Measurements from ENCODE around the gene ANXA6. TPM values are rescaled to one million over a fixed set of nuclear protein-coding genes. Genes with fewer than 3 reads are reported as not detected.
A peak's percentile ranks its signal among the peaks of the same experiment; 100 is the strongest.

The ANXA6 gene
- total and polyA plus RNA-seq, 2 of the 4 experiments (the other 2 are of a cell fraction), result 355 to 610 TPM

- H3K4me2 ChIP-seq (ENCODE audit: low read depth, low read length), result peak overlapping the region; percentile 73
Measured at GRCh38 chr5:151173711-151174611, 16.4 kb upstream of the ANXA6 start.

More at GRCh38 chr5:151173711-151174611, 16.4 kb upstream of the ANXA6 start:
- Histone ChIP-seq H4K8ac (ENCODE audit: low read depth in 2 of 2, low read length in 2 of 2) (no peak overlapping the region), H2AFZ (replicated peaks; ENCODE audit: low read length, poor library complexity) (peak overlapping the region; percentile 39), H4K5ac (ENCODE audit: low read depth, low read length) (no peak overlapping the region), H3K36me3 (ENCODE audit: control insufficient read depth, insufficient read depth, low read length) (no peaks in the 10 kb centered on the region), H3K14ac (replicated peaks; ENCODE audit: low read depth, low read length) (no peak overlapping the region), H3K4me1 (ENCODE audit: control insufficient read depth, insufficient read depth, low read length) (no peaks in the 10 kb centered on the region), H3K79me1 (ENCODE audit: low read depth in 1 of 2, low read length in 2 of 2) (no peaks in the 10 kb centered on the region), H3K18ac (ENCODE audit: low read depth, low read length) (no peak overlapping the region), H3K4ac (ENCODE audit: low read depth, low read length) (no peak overlapping the region), H3K56ac (ENCODE audit: extremely low read depth, insufficient read depth, low read length) (no peak overlapping the region), H3K4me3 (ENCODE audit: insufficient read depth, low read depth, low read length) (peak overlapping the region; percentile 23; the same call in 1 of the 2 replicates), H4K91ac (ENCODE audit: insufficient read depth, low read depth, low read length) (no peak overlapping the region), H2BK15ac (ENCODE audit: low read depth, low read length) (no peak overlapping the region), H2BK120ac (ENCODE audit: low read depth, low read length) (no peak overlapping the region), H3K27ac (ENCODE audit: insufficient read depth, low read length) (no peak overlapping the region), H3K23ac (ENCODE audit: low read depth, low read length) (no peak overlapping the region), H3K9me3 (ENCODE audit: control insufficient read depth, insufficient read depth, low read length) (no peaks in the 10 kb centered on the region), H3K9me1 (ENCODE audit: insufficient read depth, low read length) (no peaks in the 10 kb centered on the region), H4K20me1 (ENCODE audit: insufficient read depth, low read length) (no peaks in the 10 kb centered on the region; the same call in 1 of the 2 replicates), H2BK5ac (ENCODE audit: low read depth, low read length, poor library complexity, severe bottlenecking) (no peak overlapping the region), H3K9ac (ENCODE audit: low read depth, low read length) (no peak overlapping the region), H3K27me3 (ENCODE audit: control insufficient read depth, insufficient read depth, low read length) (peaks cover 25% of the 10 kb centered on the region), H2AK9ac (replicated peaks; ENCODE audit: low read depth, low read length, poor library complexity) (no peak overlapping the region), H2BK20ac (ENCODE audit: low read depth, low read length) (no peak overlapping the region), H2AK5ac (ENCODE audit: low read depth, low read length) (no peak overlapping the region)
- in situ Hi-C loops (cut with MboI; ENCODE audit: low sequenced_read_pairs), result no loop called here
- 80% methylated on average over 4 of the region's 11 CpGs; no CpG with 5 or more reads in 1 of the 2 experiments for WGBS, 2 experiments (ENCODE audit: extremely low coverage in 2 of 2, insufficient read length in 1 of 2)
- intact Hi-C loops (cut with micrococcal nuclease), result no loop called here
- DNase-seq (no peak), ATAC-seq (ENCODE audit: low read depth) (no peak; the same call in 1 of the 2 replicates)
- no peak for TF ChIP-seq RCOR1 (IDR thresholded peaks at IDR 0.05; ENCODE audit: insufficient replicate concordance, low read length)
- TF ChIP-seq RAD21 (IDR thresholded peaks at IDR 0.05; ENCODE audit: low read length), result no peak
- TF ChIP-seq MAZ (IDR thresholded peaks at IDR 0.05; ENCODE audit: borderline replicate concordance, low read depth, low read length), result no peak
- no peak for TF ChIP-seq CEBPB (IDR thresholded peaks at IDR 0.05; ENCODE audit: low read depth, low read length)
- no peak for TF ChIP-seq MAFK (IDR thresholded peaks at IDR 0.05; ENCODE audit: low read depth, low read length)
- TF ChIP-seq CTCF (conservative IDR thresholded peaks at IDR 0.05; ENCODE audit: low read depth, low read length), result no peak
- TF ChIP-seq POLR2A (IDR thresholded peaks at IDR 0.05; ENCODE audit: low read depth, low read length), result no peak
- TF ChIP-seq FOS (IDR thresholded peaks at IDR 0.05; ENCODE audit: low read depth, low read length), result no peak
- TF ChIP-seq RFX5 (IDR thresholded peaks at IDR 0.05; ENCODE audit: low read depth, low read length), result no peak
- TF ChIP-seq MXI1 (IDR thresholded peaks at IDR 0.05; ENCODE audit: borderline replicate concordance, low read depth, low read length), result no peak
- TF ChIP-seq CHD1 (IDR thresholded peaks at IDR 0.05; ENCODE audit: low read depth, low read length), result no peak
- TF ChIP-seq NFE2L2 (IDR thresholded peaks at IDR 0.05; ENCODE audit: low read depth, low read length), result no peak
- no TSS peak for BruUV-seq (replicated peaks)
- POLR2A ChIA-PET (ENCODE audit: unreplicated experiment), result no interaction called here
- CTCF ChIA-PET, result interaction anchor here (1.0 kb wide), 1 partner anchor 9 kb away, joined by 3 read pairs; no protein-coding TSS in a partner anchor
- dilution Hi-C loops (cut with HindIII; ENCODE audit: low sequenced_read_pairs, unreplicated experiment), result no loop called here

All from IMR-90 (cell line).